Measurements from ENCODE around the gene PDS5B.
A peak's percentile ranks its signal among the peaks of the same experiment; 100 is the strongest.
"Not testable (repeated sequence)": the region's sequence is repeated elsewhere in the genome, so short reads cannot be mapped to it uniquely, and the experiment has no call there.

Gene PDS5B

DNA sequence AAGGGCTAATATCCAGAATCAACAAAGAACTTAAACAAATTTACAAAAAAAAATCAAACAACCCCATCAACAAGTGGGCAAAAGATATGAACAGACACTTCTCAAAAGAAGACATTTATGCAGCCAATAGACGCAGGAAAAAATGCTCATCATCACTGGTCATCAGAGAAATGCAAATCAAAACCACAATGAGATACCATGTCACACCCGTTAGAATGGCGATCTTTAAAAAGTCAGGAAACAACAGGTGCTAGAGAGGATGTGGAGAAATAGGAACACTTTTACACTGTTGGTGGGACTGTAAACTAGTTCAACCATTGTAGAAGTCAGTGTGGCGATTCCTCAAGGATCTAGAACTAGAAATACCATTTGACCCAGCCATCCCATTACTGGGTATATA lies 10.6 kb upstream of the PDS5B start:
- H3K9me3 ChIP-seq (ENCODE audit: control insufficient read depth, insufficient read depth, low read depth, low read length); CTCF ChIA-PET; H3K4me1 ChIP-seq (ENCODE audit: control insufficient read depth, insufficient read depth, low read length); POLR2A ChIA-PET; H3K4me3 ChIP-seq (ENCODE audit: low read depth, low read length); H3K27ac ChIP-seq (ENCODE audit: extremely low read depth, low read depth, low read length); H3K36me3 ChIP-seq (ENCODE audit: control insufficient read depth in 2 of 2, insufficient read depth in 1 of 2, low read length in 2 of 2): not testable (repeated sequence)
- TF ChIP-seq SCRT2 (tag by site-specific recombination; IDR thresholded peaks at IDR 0.05), result peak; percentile 61; the same call in 1 of the 2 replicates
- peak; percentile 77 for TF ChIP-seq SCRT1 (tag by site-specific recombination; IDR thresholded peaks at IDR 0.05; ENCODE audit: borderline replicate concordance)

DNA sequence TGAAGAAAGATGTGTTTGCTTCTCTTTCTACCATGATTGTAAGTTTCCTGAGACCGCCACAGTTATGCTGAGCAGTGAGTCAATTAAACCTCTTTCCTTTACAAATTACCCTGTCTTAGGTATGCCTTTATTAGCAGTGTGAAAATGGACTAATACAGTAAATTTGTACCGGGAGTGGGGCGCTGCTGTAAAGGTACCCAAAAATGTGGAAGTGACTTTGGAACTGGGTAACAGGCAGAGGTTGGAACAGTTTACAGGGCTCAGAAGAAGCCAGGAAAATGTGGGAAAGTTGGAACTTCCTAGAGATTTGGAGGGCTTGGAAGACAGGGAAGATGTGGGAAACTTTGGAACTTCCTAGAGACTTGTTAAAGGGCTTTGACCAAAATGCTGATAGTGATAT lies 9.2 kb upstream of the PDS5B start:
- POLR2A ChIA-PET, result no interaction called here
- no peak for TF ChIP-seq ZNF140 (tag by site-specific recombination; IDR thresholded peaks at IDR 0.05)
- peak; percentile 71 for TF ChIP-seq ZNF707 (tag by site-specific recombination; IDR thresholded peaks at IDR 0.05)
- H3K4me1 ChIP-seq (ENCODE audit: control insufficient read depth, insufficient read depth, low read length), result no peaks in the 10 kb centered on the region

DNA sequence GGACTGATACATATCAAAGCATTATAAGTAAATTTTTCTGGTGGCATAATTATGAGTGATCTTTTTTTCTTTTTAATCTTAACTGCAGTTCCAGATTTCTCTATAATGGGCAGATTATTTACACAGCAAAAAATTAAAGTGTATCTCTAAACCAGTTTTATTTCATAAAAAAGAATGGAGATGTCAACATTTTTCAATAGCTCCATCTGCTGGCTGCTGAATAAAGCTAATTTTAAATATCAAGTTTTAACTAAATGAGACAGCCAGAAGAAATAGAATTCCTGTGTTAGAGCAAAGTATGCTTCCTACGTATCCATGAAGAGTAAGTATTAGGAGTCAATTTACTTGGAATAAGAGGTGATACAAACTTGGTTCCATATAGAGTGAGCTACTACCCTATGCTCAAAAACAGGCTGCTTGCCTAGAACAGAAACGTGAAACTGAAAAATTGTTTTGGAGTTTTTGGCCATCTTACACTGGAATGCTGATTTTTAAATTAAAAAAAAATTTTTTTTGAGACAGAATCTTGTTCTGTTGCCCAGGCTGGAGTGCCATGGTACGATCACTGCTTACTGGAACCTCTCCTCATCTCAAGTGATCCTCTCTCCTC lies 5.0 kb upstream of the PDS5B start:
- Histone ChIP-seq H3K36me3 (ENCODE audit: control insufficient read depth in 2 of 2, insufficient read depth in 1 of 2, low read length in 2 of 2) (no peaks in the 10 kb centered on the region), H3K4me3 (ENCODE audit: low read depth, low read length) (no peak overlapping the region), H3K9me3 (ENCODE audit: control insufficient read depth, insufficient read depth, low read depth, low read length) (no peaks in the 10 kb centered on the region), H3K27ac (ENCODE audit: extremely low read depth, low read depth, low read length) (no peak overlapping the region), H3K4me1 (ENCODE audit: control insufficient read depth, insufficient read depth, low read length) (no peaks in the 10 kb centered on the region)
- ChIA-PET CTCF (interaction anchor here (0.6 to 2.4 kb wide), 19 partner anchors 10 to 1166 kb away, joined by 3 to 22 read pairs (median 3); no protein-coding TSS in a partner anchor), POLR2A (interaction anchor here (0.8 kb wide), 1 partner anchor 671 kb away, joined by 3 read pairs; no protein-coding TSS in a partner anchor)
- TF ChIP-seq, protein P1, sequence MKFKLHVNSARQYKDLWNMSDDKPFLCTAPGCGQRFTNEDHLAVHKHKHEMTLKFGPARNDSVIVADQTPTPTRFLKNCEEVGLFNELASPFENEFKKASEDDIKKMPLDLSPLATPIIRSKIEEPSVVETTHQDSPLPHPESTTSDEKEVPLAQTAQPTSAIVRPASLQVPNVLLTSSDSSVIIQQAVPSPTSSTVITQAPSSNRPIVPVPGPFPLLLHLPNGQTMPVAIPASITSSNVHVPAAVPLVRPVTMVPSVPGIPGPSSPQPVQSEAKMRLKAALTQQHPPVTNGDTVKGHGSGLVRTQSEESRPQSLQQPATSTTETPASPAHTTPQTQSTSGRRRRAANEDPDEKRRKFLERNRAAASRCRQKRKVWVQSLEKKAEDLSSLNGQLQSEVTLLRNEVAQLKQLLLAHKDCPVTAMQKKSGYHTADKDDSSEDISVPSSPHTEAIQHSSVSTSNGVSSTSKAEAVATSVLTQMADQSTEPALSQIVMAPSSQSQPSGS (tag by site-specific recombination; IDR thresholded peaks at IDR 0.05; ENCODE audit: low read depth), result no peak
- TF ChIP-seq ZNF19 (tag by site-specific recombination; IDR thresholded peaks at IDR 0.05; ENCODE audit: low read depth) (no peak), ZNF292 (tag by site-specific recombination; IDR thresholded peaks at IDR 0.05; ENCODE audit: borderline replicate concordance, low read depth) (no peak), ZNF555 (tag by site-specific recombination; conservative IDR thresholded peaks at IDR 0.05) (no peak), ZNF155 (tag by site-specific recombination; IDR thresholded peaks at IDR 0.05) (no peak), ZNF654 (tag by site-specific recombination; IDR thresholded peaks at IDR 0.05; ENCODE audit: low read depth) (peak; percentile 46), ZNF548 (tag by site-specific recombination; IDR thresholded peaks at IDR 0.05) (no peak), ZNF76 (tag by site-specific recombination; IDR thresholded peaks at IDR 0.05; ENCODE audit: borderline replicate concordance, low read depth) (no peak)
- TF ChIP-seq, protein P2, sequence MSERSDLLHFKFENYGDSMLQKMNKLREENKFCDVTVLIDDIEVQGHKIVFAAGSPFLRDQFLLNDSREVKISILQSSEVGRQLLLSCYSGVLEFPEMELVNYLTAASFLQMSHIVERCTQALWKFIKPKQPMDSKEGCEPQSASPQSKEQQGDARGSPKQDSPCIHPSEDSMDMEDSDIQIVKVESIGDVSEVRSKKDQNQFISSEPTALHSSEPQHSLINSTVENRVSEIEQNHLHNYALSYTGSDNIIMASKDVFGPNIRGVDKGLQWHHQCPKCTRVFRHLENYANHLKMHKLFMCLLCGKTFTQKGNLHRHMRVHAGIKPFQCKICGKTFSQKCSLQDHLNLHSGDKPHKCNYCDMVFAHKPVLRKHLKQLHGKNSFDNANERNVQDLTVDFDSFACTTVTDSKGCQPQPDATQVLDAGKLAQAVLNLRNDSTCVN (tag by site-specific recombination; optimal IDR thresholded peaks at IDR 0.05), result no peak

More for the DNA sequence above, 9.2 kb upstream of the PDS5B start:
- H3K36me3 ChIP-seq (ENCODE audit: control insufficient read depth in 2 of 2, insufficient read depth in 1 of 2, low read length in 2 of 2), result no peaks in the 10 kb centered on the region
- no peaks in the 10 kb centered on the region for H3K9me3 ChIP-seq (ENCODE audit: control insufficient read depth, insufficient read depth, low read depth, low read length)
- no peak overlapping the region for H3K4me3 ChIP-seq (ENCODE audit: low read depth, low read length)
- CTCF ChIA-PET, result interaction anchor here (0.6 kb wide), 1 partner anchor 557 kb away, joined by 3 read pairs; no protein-coding TSS in a partner anchor
- H3K27ac ChIP-seq (ENCODE audit: extremely low read depth, low read depth, low read length), result no peak overlapping the region

DNA sequence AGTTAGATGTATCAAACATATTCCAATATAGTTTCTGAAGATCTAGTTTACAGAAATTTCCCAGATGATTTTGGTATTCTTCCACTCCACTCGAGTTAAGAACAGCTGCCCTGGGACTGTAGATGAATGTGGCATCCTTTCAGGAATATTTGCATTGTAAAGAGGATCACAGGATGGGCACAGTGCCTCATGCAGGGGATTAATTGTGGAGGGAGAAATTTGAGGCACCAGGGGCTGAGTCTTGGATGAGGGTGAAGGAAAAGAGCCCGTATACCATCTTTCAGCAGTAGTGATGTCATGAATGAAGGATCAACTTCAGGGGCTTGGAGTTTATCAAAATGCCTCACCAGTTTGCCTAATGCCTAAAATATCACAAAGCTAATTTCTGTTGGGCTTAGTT lies 4.0 kb upstream of the PDS5B start:
- ChIA-PET CTCF (interaction anchor here (0.6 to 1.7 kb wide), 4 partner anchors 63 to 1165 kb away, joined by 3 to 5 read pairs (median 4); no protein-coding TSS in a partner anchor), POLR2A (interaction anchor here (0.7 kb wide), 1 partner anchor 329 kb away, joined by 3 read pairs; no protein-coding TSS in a partner anchor)
- TF ChIP-seq ZNF600 (tag by site-specific recombination; IDR thresholded peaks at IDR 0.05) (no peak), MEIS1 (CRISPR knock-in tag; IDR thresholded peaks at IDR 0.05; ENCODE audit: borderline replicate concordance) (no peak), ZNF623 (tag by site-specific recombination; IDR thresholded peaks at IDR 0.05) (no peak)
- TF ChIP-seq, protein P3, sequence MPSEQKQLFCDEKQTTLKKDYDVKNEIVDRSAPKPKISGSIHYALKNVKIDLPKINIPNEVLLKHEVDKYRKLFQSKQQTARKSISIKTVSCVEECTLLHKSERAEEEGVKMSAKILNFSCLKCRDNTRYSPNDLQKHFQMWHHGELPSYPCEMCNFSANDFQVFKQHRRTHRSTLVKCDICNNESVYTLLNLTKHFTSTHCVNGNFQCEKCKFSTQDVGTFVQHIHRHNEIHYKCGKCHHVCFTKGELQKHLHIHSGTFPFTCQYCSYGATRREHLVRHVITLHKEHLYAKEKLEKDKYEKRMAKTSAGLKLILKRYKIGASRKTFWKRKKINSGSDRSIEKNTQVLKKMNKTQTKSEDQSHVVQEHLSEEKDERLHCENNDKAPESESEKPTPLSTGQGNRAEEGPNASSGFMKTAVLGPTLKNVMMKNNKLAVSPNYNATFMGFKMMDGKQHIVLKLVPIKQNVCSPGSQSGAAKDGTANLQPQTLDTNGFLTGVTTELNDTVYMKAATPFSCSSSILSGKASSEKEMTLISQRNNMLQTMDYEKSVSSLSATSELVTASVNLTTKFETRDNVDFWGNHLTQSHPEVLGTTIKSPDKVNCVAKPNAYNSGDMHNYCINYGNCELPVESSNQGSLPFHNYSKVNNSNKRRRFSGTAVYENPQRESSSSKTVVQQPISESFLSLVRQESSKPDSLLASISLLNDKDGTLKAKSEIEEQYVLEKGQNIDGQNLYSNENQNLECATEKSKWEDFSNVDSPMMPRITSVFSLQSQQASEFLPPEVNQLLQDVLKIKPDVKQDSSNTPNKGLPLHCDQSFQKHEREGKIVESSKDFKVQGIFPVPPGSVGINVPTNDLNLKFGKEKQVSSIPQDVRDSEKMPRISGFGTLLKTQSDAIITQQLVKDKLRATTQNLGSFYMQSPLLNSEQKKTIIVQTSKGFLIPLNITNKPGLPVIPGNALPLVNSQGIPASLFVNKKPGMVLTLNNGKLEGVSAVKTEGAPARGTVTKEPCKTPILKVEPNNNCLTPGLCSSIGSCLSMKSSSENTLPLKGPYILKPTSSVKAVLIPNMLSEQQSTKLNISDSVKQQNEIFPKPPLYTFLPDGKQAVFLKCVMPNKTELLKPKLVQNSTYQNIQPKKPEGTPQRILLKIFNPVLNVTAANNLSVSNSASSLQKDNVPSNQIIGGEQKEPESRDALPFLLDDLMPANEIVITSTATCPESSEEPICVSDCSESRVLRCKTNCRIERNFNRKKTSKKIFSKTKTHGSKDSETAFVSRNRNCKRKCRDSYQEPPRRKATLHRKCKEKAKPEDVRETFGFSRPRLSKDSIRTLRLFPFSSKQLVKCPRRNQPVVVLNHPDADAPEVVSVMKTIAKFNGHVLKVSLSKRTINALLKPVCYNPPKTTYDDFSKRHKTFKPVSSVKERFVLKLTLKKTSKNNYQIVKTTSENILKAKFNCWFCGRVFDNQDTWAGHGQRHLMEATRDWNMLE (tag by site-specific recombination; conservative IDR thresholded peaks at IDR 0.05; ENCODE audit: low read depth), result no peak
- TF ChIP-seq, protein P1 (tag by site-specific recombination; IDR thresholded peaks at IDR 0.05; ENCODE audit: low read depth), result no peak

More for the DNA sequence above, 4.0 kb upstream of the PDS5B start:
- no peak overlapping the region for H3K4me3 ChIP-seq (ENCODE audit: low read depth, low read length)
- no peaks in the 10 kb centered on the region for H3K36me3 ChIP-seq (ENCODE audit: control insufficient read depth in 2 of 2, insufficient read depth in 1 of 2, low read length in 2 of 2)
- H3K27ac ChIP-seq (ENCODE audit: extremely low read depth, low read depth, low read length), result no peak overlapping the region
- no peaks in the 10 kb centered on the region for H3K9me3 ChIP-seq (ENCODE audit: control insufficient read depth, insufficient read depth, low read depth, low read length)
- no peaks in the 10 kb centered on the region for H3K4me1 ChIP-seq (ENCODE audit: control insufficient read depth, insufficient read depth, low read length)

Data from HEK293 (cell line).